Esophagus squamous epithelium (tissue), 5 donors: ENCODE results near the gene STK38L. TPM values are rescaled to one million over a fixed set of nuclear protein-coding genes. Genes with fewer than 3 reads are reported as not detected.

Source experiments
- DNase-seq: peaks from one replicate; lab custom pipeline; 2025; lab: John Stamatoyannopoulos, UW
- H3K27ac ChIP-seq, 4 donors: fragments of 200-600 bp; sonication (generic); one replicate each; pipeline ENCODE4 v1.5.1; 2016 to 2019; ENCODE audit warnings: mild to moderate bottlenecking in 1 of 4
- H3K27me3 ChIP-seq, 4 donors: fragments of 200-600 bp; sonication (generic); 1 replicate in 3 of 4; 2 replicates in 1 of 4; pipeline versions ENCODE4 v1.5.1 to v1.6.0; 2017 to 2021; ENCODE audit warnings: antibody characterized with exemption in 1 of 4
- H3K36me3 ChIP-seq, 3 donors: fragments of 200-600 bp; sonication (generic); one replicate each; pipeline ENCODE4 v1.5.1; 2016 to 2019
- H3K4me1 ChIP-seq, 3 donors: fragments of 200-600 bp; sonication (generic); one replicate each; pipeline ENCODE4 v1.5.1; 2017 to 2019
- H3K4me3 ChIP-seq, 4 donors: fragments of 200-600 bp; sonication (generic); 1 replicate in 3 of 4; 2 replicates in 1 of 4; pipeline ENCODE4 v1.5.1; 2016 to 2019; ENCODE audit warnings: mild to moderate bottlenecking in 2 of 4, moderate library complexity in 1 of 4
- H3K9me3 ChIP-seq, 3 donors: fragments of 200-600 bp; sonication (generic); one replicate each; pipeline ENCODE4 v1.5.1; 2016 to 2019
- CTCF ChIP-seq, 6 experiments: fragments of 450-650 bp in 4 of 6; fragments of 200-600 bp in 2 of 6; sonication (generic) in 2 of 6; IDR thresholded peaks; one replicate each; pipeline ENCODE4 v1.5.1; 2016 to 2019; ENCODE audit warnings: antibody characterized with exemption in 6 of 6, mild to moderate bottlenecking in 4 of 6, moderate library complexity in 4 of 6
- POLR2A ChIP-seq, 4 donors: fragments of 450-650 bp; IDR thresholded peaks; one replicate each; pipeline ENCODE4 v1.6.1; 2017; ENCODE audit warnings: antibody characterized with exemption in 4 of 4, mild to moderate bottlenecking in 4 of 4, moderate library complexity in 3 of 4
- WGBS, 2 donors: methylation state at CpG; one replicate each; pipeline ENCODE4 v1.1.5; 2018; 5-methylcytosine and 5-hydroxymethylcytosine counted together
- intact Hi-C: fragments of 100-400 bp; cut with DNase I; formaldehyde crosslinking; loops from one replicate; pipeline ENCODE4 v1.15.0; 2022
- total RNA-seq, 4 donors: library from RNA; depleted of rRNA; stranded (reverse); fragments of >200 nt; gene quantifications; one replicate each; pipeline ENCODE4 v1.1.0, GENCODE V29; 2016
- donor health status: DM: yes; HTN: yes; CAD: no.

The STK38L gene
- total RNA-seq, 4 donors from 2014 or later, result 15.6 to 53.2 (median 28.0) TPM

GRCh38 chr12:27344760-27345159, 100.7 kb downstream of the STK38L start:
- Histone ChIP-seq H3K4me3 (no peak overlapping the region), H3K27me3 (no peaks in the 10 kb centered on the region), H3K36me3 (no peaks in the 10 kb centered on the region), H3K9me3 (no peaks in the 10 kb centered on the region), H3K4me1 (peaks cover 3 to 73% (median 19%) of the 10 kb centered on the region in 3 donors), H3K27ac (peak overlapping the region; percentile 65 to 83 (median 76))
- TF ChIP-seq POLR2A (IDR thresholded peaks at IDR 0.05), result no peak
- no peak for TF ChIP-seq CTCF (IDR thresholded peaks at IDR 0.05)
- DNase-seq, result no peak
- intact Hi-C loops, result no loop called here
- WGBS, 2 donors, result 55 to 86% methylated on average over 3 of the region's 3 CpGs

DNA sequence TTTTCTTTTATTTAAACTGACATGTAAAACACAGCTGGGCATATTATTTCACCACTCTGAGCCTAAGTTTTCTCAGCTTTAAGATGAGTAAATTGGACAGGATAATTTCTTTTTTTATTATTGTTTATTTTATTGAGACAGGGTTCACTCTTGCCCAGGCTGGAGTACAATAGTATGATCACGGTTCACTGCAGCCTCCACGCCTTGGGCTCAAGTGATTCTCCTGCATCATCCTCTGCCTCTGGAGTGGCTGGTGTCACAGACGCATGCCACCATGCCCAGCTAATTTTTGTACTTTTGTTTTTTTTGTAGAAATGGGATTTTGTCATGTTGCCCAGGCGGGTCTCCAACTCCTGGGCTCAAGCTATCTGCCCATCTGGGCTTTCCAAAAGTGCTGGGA, 101.3 kb downstream of the STK38L start:
- H3K36me3 ChIP-seq, result no peaks in the 10 kb centered on the region
- intact Hi-C loops, result no loop called here
- TF ChIP-seq CTCF (IDR thresholded peaks at IDR 0.05) (no peak), POLR2A (IDR thresholded peaks at IDR 0.05) (no peak)
- DNase-seq, result no peak
- 51 to 80% methylated on average over 4 of the region's 4 CpGs for WGBS, 2 donors
- H3K27me3 ChIP-seq, result no peaks in the 10 kb centered on the region
- H3K9me3 ChIP-seq, result no peaks in the 10 kb centered on the region
- peak overlapping the region in 3 of 4 donors; percentile 65 to 83 (median 74) for H3K27ac ChIP-seq
- peaks cover 3 to 69% (median 19%) of the 10 kb centered on the region in 3 donors for H3K4me1 ChIP-seq
- H3K4me3 ChIP-seq, result no peak overlapping the region

DNA sequence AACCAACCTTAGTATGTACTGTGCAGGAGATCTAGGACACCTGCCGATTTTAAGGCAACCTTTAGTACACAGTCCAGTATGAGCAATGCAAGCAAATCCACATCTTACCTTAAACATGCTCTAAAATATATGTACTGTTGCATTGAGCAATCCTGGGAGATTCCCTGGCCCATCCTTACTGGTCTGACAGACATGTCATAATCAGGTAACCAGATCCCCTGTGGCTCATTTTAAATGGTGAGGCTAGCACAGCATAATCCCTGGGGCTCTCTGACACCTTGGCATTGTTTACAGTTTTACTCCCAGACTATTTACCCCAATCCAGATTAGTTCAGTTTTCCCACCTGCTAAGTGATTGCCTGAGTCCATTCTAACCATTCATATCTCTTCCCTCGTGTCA, 103.7 kb downstream of the STK38L start:
- intact Hi-C loops, result no loop called here
- Histone ChIP-seq H3K27ac (no peak overlapping the region), H3K9me3 (no peaks in the 10 kb centered on the region), H3K27me3 (no peaks in the 10 kb centered on the region), H3K36me3 (no peaks in the 10 kb centered on the region), H3K4me3 (no peak overlapping the region), H3K4me1 (peaks cover 3 to 45% (median 11%) of the 10 kb centered on the region in 3 donors)
- DNase-seq, result no peak
- TF ChIP-seq POLR2A (IDR thresholded peaks at IDR 0.05) (no peak), CTCF (IDR thresholded peaks at IDR 0.05) (no peak)
- 39 to 50% methylated on average over 2 of the region's 2 CpGs for WGBS, 2 donors

GRCh38 chr12:27351476-27351875, 107.4 kb downstream of the STK38L start:
- Histone ChIP-seq H3K36me3 (no peaks in the 10 kb centered on the region), H3K9me3 (no peaks in the 10 kb centered on the region), H3K27ac (no peak overlapping the region), H3K4me3 (no peak overlapping the region), H3K4me1 (peaks cover 0 to 14% (median 0%) of the 10 kb centered on the region in 3 donors), H3K27me3 (no peaks in the 10 kb centered on the region)
- WGBS, 2 donors, result 93 to 97% methylated on average over 7 of the region's 7 CpGs
- TF ChIP-seq CTCF (IDR thresholded peaks at IDR 0.05) (no peak), POLR2A (IDR thresholded peaks at IDR 0.05) (no peak)
- no peak for DNase-seq
- intact Hi-C loops, result no loop called here

DNA sequence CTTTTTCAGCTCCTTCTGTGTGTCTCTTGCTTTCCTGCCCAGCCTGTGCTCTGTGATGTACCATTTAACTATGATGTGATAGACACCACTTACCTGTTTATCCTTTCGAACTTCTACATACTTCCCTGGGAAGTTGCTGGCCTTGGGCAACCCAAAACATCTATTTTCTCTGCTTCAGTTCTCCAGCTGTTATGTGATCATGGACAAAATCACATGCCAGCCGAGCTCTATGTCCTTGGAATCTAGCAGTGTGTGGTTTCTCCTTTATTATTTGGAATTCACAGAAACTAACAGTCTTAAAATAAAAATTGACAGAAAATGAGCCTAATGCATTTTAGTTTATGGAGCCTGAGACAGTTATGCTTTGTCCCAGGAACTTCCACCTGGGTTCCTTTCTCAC, 111.4 kb downstream of the STK38L start:
- 71 to 93% methylated on average over 2 of the region's 2 CpGs for WGBS, 2 donors
- H3K27me3 ChIP-seq, result no peaks in the 10 kb centered on the region
- H3K9me3 ChIP-seq, result no peaks in the 10 kb centered on the region
- no peak overlapping the region for H3K4me3 ChIP-seq
- peaks cover 0 to 4% (median 0%) of the 10 kb centered on the region in 3 donors for H3K4me1 ChIP-seq
- intact Hi-C loops, result no loop called here
- DNase-seq, result no peak
- no peaks in the 10 kb centered on the region for H3K36me3 ChIP-seq
- no peak overlapping the region for H3K27ac ChIP-seq
- TF ChIP-seq CTCF (IDR thresholded peaks at IDR 0.05) (no peak), POLR2A (IDR thresholded peaks at IDR 0.05) (no peak)
